ENCODE results near the gene TBX1. TPM values are rescaled to one million over a fixed set of nuclear protein-coding genes. Genes with fewer than 3 reads are reported as not detected.

The TBX1 gene
- polyA plus RNA-seq, 1 donor (not counting 4 experiments of a cell fraction or from before 2014, with no cell fraction given): 0.10 TPM

GRCh38 chr22:19779011-19779421, 18.4 kb downstream of the TBX1 start:
- Histone ChIP-seq H3K9me1 (ENCODE audit: control insufficient read depth, extremely low read depth, insufficient read depth, low read length) (no peaks in the 10 kb centered on the region), H3K27ac (ENCODE audit: control insufficient read depth, insufficient read depth, low read length) (no peak overlapping the region), H3K79me2 (ENCODE audit: control insufficient read depth, insufficient read depth, low read length) (no peaks in the 10 kb centered on the region), H2AFZ (ENCODE audit: control insufficient read depth, low read length) (no peak overlapping the region), H3K4me2 (ENCODE audit: control insufficient read depth, extremely low read depth, insufficient read depth, low read depth, low read length) (no peak overlapping the region), H4K20me1 (ENCODE audit: control insufficient read depth, extremely low read depth, insufficient read depth, low read length) (no peaks in the 10 kb centered on the region), H3K36me3 (ENCODE audit: control insufficient read depth in 2 of 2, extremely low read depth in 1 of 2, insufficient read depth in 2 of 2, low read length in 2 of 2) (peaks cover 0 to 3% of the 10 kb centered on the region in 2 experiments), H3K4me1 (ENCODE audit: control insufficient read depth, extremely low read depth, insufficient read depth, low read length) (no peaks in the 10 kb centered on the region), H3K9ac (ENCODE audit: control insufficient read depth, extremely low read depth, insufficient read depth, low read length) (no peak overlapping the region), H3K9me3 (ENCODE audit: control insufficient read depth, low read depth, low read length) (no peaks in the 10 kb centered on the region), H3K27me3 (ENCODE audit: control insufficient read depth, extremely low read depth, insufficient read depth, low read length) (no peaks in the 10 kb centered on the region), H3K4me3 (ENCODE audit: control insufficient read depth in 2 of 3, extremely low read depth in 1 of 3, insufficient read depth in 2 of 3, low read depth in 1 of 3, low read length in 3 of 3) (no peak overlapping the region)
- no peak for DNase-seq (ENCODE audit: low read depth, low spot score)
- TF ChIP-seq, protein P1, sequence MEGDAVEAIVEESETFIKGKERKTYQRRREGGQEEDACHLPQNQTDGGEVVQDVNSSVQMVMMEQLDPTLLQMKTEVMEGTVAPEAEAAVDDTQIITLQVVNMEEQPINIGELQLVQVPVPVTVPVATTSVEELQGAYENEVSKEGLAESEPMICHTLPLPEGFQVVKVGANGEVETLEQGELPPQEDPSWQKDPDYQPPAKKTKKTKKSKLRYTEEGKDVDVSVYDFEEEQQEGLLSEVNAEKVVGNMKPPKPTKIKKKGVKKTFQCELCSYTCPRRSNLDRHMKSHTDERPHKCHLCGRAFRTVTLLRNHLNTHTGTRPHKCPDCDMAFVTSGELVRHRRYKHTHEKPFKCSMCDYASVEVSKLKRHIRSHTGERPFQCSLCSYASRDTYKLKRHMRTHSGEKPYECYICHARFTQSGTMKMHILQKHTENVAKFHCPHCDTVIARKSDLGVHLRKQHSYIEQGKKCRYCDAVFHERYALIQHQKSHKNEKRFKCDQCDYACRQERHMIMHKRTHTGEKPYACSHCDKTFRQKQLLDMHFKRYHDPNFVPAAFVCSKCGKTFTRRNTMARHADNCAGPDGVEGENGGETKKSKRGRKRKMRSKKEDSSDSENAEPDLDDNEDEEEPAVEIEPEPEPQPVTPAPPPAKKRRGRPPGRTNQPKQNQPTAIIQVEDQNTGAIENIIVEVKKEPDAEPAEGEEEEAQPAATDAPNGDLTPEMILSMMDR (optimal IDR thresholded peaks at IDR 0.05 in 1 of 3, IDR thresholded peaks at IDR 0.05 in 1 of 3, conservative IDR thresholded peaks at IDR 0.05 in 1 of 3; ENCODE audit: extremely low read depth in 1 of 3, insufficient read depth in 2 of 3, low read length in 3 of 3): no peak
- no peak for TF ChIP-seq EZH2 (IDR thresholded peaks at IDR 0.05; ENCODE audit: low read length)
- FAIRE-seq: no peak
- dilution Hi-C loops (cut with MboI; ENCODE audit: extremely low pct_ligation_motif_present, low sequenced_read_pairs): no loop called here

DNA sequence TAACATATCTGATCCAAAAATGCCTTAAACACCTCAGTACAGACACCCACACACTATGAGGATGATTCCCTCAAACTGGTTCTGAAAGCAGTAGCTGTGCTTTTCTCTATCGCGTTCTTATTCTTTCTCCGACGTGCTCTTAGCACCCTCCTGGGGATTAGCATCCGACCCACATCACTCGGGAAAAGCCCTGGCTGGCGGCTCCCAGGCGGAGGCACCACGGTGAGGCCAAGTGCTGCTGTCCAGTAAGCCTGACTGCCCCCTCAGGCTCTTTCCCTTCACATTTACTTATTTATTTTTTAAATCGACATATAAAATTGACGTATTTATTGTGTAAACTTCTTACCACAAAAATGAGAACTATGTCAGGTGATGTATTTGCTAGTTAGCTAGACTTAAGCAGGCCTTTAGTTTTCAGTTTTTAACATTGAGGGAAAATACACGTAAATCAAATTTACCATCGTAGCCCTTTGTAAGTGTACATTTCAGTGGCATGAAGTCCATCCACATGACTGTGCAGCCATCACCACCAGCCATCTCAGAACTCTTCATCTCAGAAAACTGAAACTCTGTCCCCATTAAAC, 19.2 kb downstream of the TBX1 start:
- H3K9me1 ChIP-seq (ENCODE audit: control insufficient read depth, extremely low read depth, insufficient read depth, low read length): no peaks in the 10 kb centered on the region
- no peak overlapping the region for H3K4me3 ChIP-seq (ENCODE audit: control insufficient read depth in 2 of 3, extremely low read depth in 1 of 3, insufficient read depth in 2 of 3, low read depth in 1 of 3, low read length in 3 of 3)
- DNase-seq (ENCODE audit: low read depth, low spot score) (no peak), FAIRE-seq (no peak)
- H3K9me3 ChIP-seq (ENCODE audit: control insufficient read depth, low read depth, low read length): no peaks in the 10 kb centered on the region
- H3K27me3 ChIP-seq (ENCODE audit: control insufficient read depth, extremely low read depth, insufficient read depth, low read length): no peaks in the 10 kb centered on the region
- no peak overlapping the region for H3K4me2 ChIP-seq (ENCODE audit: control insufficient read depth, extremely low read depth, insufficient read depth, low read depth, low read length)
- H3K9ac ChIP-seq (ENCODE audit: control insufficient read depth, extremely low read depth, insufficient read depth, low read length): no peak overlapping the region
- dilution Hi-C loops (cut with MboI; ENCODE audit: extremely low pct_ligation_motif_present, low sequenced_read_pairs): no loop called here
- no peak overlapping the region for H2AFZ ChIP-seq (ENCODE audit: control insufficient read depth, low read length)
- H3K36me3 ChIP-seq (ENCODE audit: control insufficient read depth in 2 of 2, extremely low read depth in 1 of 2, insufficient read depth in 2 of 2, low read length in 2 of 2): peaks cover 0 to 3% of the 10 kb centered on the region in 2 experiments
- no peak for TF ChIP-seq EZH2 (IDR thresholded peaks at IDR 0.05; ENCODE audit: low read length)
- TF ChIP-seq, protein P1 (optimal IDR thresholded peaks at IDR 0.05 in 1 of 3, IDR thresholded peaks at IDR 0.05 in 1 of 3, conservative IDR thresholded peaks at IDR 0.05 in 1 of 3; ENCODE audit: extremely low read depth in 1 of 3, insufficient read depth in 2 of 3, low read length in 3 of 3): no peak
- H3K79me2 ChIP-seq (ENCODE audit: control insufficient read depth, insufficient read depth, low read length): no peaks in the 10 kb centered on the region
- H3K27ac ChIP-seq (ENCODE audit: control insufficient read depth, insufficient read depth, low read length): no peak overlapping the region
- no peaks in the 10 kb centered on the region for H4K20me1 ChIP-seq (ENCODE audit: control insufficient read depth, extremely low read depth, insufficient read depth, low read length)
- no peaks in the 10 kb centered on the region for H3K4me1 ChIP-seq (ENCODE audit: control insufficient read depth, extremely low read depth, insufficient read depth, low read length)

Data from keratinocyte (primary cell).